Measurements from ENCODE around the gene RBMS3.

DNA sequence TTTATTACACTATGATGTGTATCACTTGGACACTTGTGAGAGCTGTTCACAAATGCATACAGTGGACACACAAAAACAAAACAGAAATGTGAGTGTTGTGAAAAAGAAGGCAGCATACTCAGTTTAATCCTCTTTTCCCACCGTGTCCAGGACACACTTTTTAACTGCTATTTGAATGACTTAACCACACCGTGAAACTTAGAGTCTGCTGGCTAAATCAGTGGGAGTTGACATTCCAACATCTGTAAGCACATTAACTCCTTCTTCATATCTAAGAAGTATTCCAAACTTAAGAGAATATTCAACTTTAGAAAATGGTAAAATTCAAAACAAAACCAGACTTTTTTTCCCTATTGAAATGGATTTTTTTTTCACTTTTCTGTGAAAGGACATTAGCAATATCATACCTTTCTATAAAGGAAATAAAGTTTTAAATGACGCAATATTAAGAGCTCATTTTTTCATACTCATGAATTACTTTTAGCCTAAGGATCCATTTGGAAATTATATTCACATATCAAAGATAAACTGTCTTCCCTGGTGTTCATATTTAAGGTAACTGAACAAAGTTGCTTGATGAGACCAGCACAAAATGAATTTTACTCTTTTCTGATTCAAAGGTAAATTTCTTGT lies 316.6 kb downstream of the RBMS3 start:
- TF ChIP-seq POLR2A (IDR thresholded peaks at IDR 0.05) (no peak), EP300 (IDR thresholded peaks at IDR 0.05) (no peak), POLR2AphosphoS5 (IDR thresholded peaks at IDR 0.05) (no peak)
- TF ChIP-seq, protein P1, sequence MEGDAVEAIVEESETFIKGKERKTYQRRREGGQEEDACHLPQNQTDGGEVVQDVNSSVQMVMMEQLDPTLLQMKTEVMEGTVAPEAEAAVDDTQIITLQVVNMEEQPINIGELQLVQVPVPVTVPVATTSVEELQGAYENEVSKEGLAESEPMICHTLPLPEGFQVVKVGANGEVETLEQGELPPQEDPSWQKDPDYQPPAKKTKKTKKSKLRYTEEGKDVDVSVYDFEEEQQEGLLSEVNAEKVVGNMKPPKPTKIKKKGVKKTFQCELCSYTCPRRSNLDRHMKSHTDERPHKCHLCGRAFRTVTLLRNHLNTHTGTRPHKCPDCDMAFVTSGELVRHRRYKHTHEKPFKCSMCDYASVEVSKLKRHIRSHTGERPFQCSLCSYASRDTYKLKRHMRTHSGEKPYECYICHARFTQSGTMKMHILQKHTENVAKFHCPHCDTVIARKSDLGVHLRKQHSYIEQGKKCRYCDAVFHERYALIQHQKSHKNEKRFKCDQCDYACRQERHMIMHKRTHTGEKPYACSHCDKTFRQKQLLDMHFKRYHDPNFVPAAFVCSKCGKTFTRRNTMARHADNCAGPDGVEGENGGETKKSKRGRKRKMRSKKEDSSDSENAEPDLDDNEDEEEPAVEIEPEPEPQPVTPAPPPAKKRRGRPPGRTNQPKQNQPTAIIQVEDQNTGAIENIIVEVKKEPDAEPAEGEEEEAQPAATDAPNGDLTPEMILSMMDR (IDR thresholded peaks at IDR 0.05): no peak

All from upper lobe of left lung (tissue), 4 donors.